PFSK-1 (cell line): ENCODE results near the gene GPR137B.

Experiments used
- FOXP2 ChIP-seq: optimal IDR thresholded peaks from 2 replicates; pipeline ENCODE3; 2011; ENCODE audit warnings: borderline replicate concordance, control low read depth, inconsistent platforms; ENCODE audit not compliant: insufficient read depth; ENCODE audit errors: extremely low read length, extremely low read depth
- POLR2AphosphoS5 ChIP-seq: IDR thresholded peaks from 2 replicates; pipeline ENCODE4 v1.6.1; 2012; ENCODE audit warnings: low read depth, mild to moderate bottlenecking, control low read depth, low read length, moderate library complexity
- SIN3A ChIP-seq: IDR thresholded peaks from 2 replicates; pipeline ENCODE4 v1.6.1; 2012; ENCODE audit warnings: mild to moderate bottlenecking, low read length, moderate library complexity, borderline replicate concordance; ENCODE audit not compliant: insufficient read depth
- TAF1 ChIP-seq: IDR thresholded peaks from 2 replicates; pipeline ENCODE4 v1.6.1; 2012; ENCODE audit warnings: low read length, control low read depth, borderline replicate concordance; ENCODE audit not compliant: insufficient read depth
- TF ChIP-seq, protein P1 (sequence below), 2 experiments: IDR thresholded peaks; 2 replicates each; pipeline versions ENCODE4 v1.6.1 to v1.8.0; 2011 to 2012; ENCODE audit warnings: low read depth in 2 of 2, low read length in 2 of 2, control low read depth in 1 of 2, inconsistent platforms in 1 of 2, mild to moderate bottlenecking in 1 of 2, moderate library complexity in 1 of 2; ENCODE audit not compliant: insufficient read depth in 1 of 2

The GPR137B gene

GRCh38 chr1:236117710-236118109 lies 24.6 kb upstream of the GPR137B start:
- TF ChIP-seq, protein P1, sequence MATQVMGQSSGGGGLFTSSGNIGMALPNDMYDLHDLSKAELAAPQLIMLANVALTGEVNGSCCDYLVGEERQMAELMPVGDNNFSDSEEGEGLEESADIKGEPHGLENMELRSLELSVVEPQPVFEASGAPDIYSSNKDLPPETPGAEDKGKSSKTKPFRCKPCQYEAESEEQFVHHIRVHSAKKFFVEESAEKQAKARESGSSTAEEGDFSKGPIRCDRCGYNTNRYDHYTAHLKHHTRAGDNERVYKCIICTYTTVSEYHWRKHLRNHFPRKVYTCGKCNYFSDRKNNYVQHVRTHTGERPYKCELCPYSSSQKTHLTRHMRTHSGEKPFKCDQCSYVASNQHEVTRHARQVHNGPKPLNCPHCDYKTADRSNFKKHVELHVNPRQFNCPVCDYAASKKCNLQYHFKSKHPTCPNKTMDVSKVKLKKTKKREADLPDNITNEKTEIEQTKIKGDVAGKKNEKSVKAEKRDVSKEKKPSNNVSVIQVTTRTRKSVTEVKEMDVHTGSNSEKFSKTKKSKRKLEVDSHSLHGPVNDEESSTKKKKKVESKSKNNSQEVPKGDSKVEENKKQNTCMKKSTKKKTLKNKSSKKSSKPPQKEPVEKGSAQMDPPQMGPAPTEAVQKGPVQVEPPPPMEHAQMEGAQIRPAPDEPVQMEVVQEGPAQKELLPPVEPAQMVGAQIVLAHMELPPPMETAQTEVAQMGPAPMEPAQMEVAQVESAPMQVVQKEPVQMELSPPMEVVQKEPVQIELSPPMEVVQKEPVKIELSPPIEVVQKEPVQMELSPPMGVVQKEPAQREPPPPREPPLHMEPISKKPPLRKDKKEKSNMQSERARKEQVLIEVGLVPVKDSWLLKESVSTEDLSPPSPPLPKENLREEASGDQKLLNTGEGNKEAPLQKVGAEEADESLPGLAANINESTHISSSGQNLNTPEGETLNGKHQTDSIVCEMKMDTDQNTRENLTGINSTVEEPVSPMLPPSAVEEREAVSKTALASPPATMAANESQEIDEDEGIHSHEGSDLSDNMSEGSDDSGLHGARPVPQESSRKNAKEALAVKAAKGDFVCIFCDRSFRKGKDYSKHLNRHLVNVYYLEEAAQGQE (IDR thresholded peaks at IDR 0.05; ENCODE audit: insufficient read depth in 1 of 2, low read depth in 2 of 2, low read length in 2 of 2) = no peak
- TF ChIP-seq FOXP2 (no peak), SIN3A (no peak), POLR2AphosphoS5 (no peak), TAF1 (no peak)

GRCh38 chr1:236119943-236120484 lies 22.3 kb upstream of the GPR137B start:
- no peak for TF ChIP-seq FOXP2
- TF ChIP-seq TAF1 = no peak
- TF ChIP-seq, protein P1 (IDR thresholded peaks at IDR 0.05; ENCODE audit: insufficient read depth in 1 of 2, low read depth in 2 of 2, low read length in 2 of 2) = no peak
- TF ChIP-seq POLR2AphosphoS5 = no peak
- no peak for TF ChIP-seq SIN3A

- no peak for TF ChIP-seq TAF1
- no peak for TF ChIP-seq POLR2AphosphoS5
- no peak for TF ChIP-seq FOXP2
- no peak for TF ChIP-seq SIN3A
- TF ChIP-seq, protein P1 (IDR thresholded peaks at IDR 0.05; ENCODE audit: insufficient read depth in 1 of 2, low read depth in 2 of 2, low read length in 2 of 2) = no peak
Measured at GRCh38 chr1:236120721-236121153, 21.6 kb upstream of the GPR137B start.

- no peak for TF ChIP-seq FOXP2
- no peak for TF ChIP-seq SIN3A
- no peak for TF ChIP-seq POLR2AphosphoS5
Measured at GRCh38 chr1:236122176-236122575, 20.2 kb upstream of the GPR137B start.

- TF ChIP-seq FOXP2 (no peak), TAF1 (no peak), POLR2AphosphoS5 (no peak), SIN3A (no peak)
- TF ChIP-seq, protein P1 (IDR thresholded peaks at IDR 0.05; ENCODE audit: insufficient read depth in 1 of 2, low read depth in 2 of 2, low read length in 2 of 2) = no peak
Measured at GRCh38 chr1:236123563-236123962, 18.8 kb upstream of the GPR137B start.
